Fibroblast of gingiva (primary cell): ENCODE results near the gene NDUFS7.
"Not testable (repeated sequence)": the region's sequence is repeated elsewhere in the genome, so short reads cannot be mapped to it uniquely, and the experiment has no call there.

Experiments
- DNase-seq: peaks from one replicate; pipeline ENCODE4 v3.0.0-alpha.2; 2011; ENCODE audit warnings: low read depth

NDUFS7 gene

DNA sequence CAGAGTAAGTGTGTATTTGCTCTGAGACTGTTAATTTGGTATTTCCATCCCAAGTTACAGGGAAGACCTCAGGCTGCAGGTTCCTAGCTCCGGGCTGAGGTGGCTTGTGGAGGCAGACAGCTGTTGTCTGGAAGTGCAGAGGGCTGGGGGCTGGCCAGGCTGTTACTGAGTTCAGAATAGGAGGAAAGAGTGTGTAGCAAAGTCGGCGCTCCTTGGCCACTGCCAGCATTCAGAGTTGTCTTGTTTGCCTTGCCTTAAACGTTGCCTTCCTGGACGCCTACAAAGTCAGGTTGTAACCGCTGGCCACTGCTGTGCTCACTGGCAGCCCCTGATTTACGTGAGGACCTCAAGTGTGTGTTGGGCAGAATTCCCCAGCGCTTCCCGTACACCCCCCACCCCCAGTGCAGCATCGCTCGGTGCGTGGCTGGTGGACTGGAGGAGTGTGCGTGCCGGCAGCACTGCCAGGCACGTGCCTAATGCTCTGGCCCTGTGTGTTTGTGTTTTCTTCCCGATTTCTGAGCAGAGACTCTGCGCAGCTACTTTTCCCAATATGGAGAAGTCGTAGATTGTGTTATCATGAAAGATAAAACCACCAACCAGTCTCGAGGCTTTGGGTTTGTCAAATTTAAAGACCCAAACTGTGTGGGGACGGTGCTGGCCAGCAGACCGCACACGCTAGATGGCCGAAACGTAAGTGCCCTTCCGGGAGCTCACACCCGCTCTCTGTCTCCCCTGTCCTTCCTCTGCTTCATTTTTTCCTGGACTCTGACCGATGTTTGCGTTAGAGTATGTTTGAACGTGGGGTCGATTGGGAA is 34.2 kb downstream of the NDUFS7 start:
- no peak for DNase-seq

DNA sequence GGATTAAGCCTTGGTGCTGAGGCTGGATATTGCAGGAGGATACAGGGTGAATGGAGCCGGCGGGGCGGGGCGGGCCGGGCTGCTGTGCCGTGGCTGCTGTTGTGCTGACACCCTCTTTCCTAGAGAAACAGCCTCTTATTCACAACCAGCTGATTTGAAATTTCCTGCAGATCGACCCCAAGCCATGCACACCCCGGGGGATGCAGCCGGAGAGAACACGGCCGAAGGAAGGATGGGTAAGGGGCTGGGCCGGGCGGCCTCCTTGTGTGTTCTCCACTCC is 34.7 kb downstream of the NDUFS7 start:
- no peak for DNase-seq

DNA sequence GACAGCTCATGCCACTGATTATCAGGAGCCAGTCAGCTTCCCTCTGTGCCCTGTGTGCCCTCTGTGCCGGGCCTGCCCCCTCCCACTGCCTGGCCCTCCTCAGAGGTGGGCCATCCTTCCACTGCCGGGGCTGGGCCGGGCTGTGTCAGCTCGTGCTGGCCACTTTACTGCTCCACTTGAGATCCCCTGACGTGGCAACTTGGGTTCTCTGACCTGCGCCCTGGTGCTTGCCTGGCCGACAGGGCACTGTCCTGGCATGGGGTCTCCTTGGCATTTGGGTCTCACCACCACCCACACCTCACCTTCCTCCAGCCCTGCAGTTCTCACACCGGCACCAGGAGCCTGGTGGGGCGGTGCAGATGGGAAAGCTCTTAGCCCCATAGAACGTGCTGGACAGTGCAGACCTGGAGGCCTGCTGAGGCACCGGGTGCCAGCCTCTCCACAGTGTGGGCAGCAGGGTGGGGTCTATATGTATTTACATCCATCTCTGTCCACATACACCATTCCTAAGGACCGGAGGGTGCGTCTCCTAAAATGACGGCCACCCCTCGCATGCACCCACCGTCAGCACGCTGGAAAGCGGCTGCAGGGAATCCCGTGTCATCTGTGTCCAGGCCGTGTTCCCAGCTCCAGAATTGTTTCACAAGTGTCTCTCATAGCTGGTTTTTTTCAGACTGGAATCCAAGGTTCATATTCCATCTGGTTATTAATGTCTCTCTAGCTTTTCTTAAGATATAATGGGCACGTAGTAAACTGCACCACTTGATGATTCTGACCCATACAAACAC is 35.4 kb downstream of the NDUFS7 start:
- DNase-seq, result no peak

GRCh38 chr19:1420085-1420484 is 36.4 kb downstream of the NDUFS7 start:
- DNase-seq, result not testable (repeated sequence)

DNA sequence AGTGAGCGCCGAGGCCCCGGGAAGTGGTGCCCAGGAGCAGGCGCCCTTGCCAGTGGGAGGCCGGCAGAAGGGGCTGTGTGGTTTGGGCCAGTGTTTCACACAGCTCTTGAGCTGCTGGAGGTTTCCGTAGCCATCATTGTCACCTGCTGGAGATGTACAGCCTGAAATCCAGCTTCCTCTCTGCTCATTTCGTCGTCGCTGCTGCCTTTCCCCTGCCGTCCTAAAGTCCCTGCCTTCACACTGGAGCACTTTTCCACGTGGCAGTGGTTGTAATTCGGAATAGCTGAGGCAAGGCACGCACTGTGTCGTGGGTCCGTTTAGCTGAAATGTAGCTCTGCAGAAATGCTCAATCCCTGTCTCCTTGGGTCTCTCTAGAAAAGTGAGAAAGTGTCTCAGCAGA is 36.9 kb downstream of the NDUFS7 start:
- no peak for DNase-seq

GRCh38 chr19:1421218-1421957 is 37.7 kb downstream of the NDUFS7 start:
- no peak for DNase-seq

DNA sequence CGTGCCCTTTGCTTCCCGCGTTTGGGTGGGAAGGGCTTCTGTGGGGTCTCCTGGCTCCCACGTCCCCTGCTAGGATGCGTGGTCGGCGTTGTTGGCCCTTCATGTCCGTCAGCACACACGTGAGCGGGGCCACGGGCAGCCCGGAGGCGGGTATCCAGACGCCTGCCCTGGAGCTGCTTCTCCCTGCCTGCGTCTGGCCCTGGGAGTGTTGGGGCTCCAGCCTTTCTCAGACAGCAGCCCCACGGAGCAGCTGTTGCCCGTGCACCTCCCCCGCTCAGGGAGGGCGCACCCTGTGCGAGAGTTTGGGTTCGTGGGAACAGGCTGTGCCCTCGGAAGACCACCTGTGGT is 38.2 kb downstream of the NDUFS7 start:
- no peak for DNase-seq

DNA sequence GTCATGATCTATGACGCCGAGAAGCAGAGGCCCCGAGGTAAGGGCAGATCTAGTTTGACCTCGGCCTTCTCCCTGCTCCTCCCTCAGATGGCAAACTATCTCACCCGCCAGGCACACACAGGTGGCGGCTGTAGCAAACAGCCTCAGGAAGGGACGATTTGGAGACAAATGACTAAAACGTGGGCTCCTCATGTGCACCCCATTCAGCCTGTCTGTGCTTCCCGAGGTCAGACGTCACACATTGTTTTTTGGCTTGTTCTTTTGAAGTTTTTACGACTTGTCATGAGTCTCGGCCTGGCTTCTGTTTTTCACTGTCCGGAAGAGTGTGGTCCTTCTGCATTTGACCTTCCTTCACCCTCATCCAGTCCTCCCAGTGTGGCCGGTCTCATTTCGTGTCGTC is 38.7 kb downstream of the NDUFS7 start:
- DNase-seq, result no peak

DNA sequence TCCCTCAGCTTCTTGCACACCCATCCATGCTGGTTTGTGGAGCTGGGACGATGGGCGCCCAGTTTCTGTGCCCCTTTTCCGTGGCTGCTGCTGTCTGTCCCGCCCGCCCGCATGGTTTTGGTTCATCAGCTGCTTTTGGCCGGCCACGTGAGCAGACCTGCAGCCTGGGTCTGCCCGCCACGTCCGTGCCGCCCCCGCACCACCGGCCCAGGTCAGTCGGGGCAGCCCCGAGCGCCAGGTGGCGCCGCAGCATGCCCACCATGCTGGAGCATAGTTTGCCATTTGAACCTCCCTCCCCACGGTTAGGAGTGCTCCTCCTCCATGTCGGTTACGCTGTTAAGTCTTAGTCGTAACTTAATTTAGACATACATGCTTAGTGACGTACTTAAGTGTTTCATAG is 39.2 kb downstream of the NDUFS7 start:
- no peak for DNase-seq

DNA sequence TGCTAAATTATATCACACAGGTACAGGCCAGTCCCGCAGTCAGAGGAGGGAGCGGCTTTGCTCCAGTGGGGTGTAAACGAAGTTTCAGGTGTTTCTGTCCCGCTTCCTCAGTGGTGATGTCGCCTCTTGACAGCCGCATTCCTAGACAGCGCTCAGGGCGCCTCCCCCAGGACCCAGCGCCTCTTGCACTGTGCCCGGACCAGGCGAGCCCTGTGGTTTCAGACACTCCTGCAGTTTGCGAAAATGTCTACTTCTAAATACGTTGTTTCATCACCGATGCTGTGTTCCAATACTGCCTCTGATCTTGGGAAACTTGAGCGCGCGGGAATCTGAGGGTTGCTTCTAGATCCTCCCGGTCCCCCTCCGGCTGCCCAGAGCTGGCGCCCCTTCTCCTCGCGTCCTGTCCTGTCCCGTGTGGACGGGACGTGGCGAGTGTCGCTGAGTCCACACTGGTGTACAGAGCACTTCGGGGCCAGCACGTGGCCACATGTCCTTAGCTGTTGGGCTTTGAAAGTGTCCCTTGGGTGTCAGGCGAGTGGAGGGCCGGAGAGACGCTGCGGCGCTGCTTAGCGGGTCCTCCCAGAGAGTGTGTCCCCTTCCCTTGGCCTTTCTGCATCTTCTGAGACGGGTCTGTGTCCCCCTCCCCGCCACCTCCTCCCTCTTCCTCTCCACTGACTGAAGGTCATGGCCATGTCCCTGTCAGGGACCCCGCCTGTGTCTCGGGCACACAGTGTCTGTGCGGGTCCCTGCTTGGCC is 39.9 kb downstream of the NDUFS7 start:
- DNase-seq, result no peak

DNA sequence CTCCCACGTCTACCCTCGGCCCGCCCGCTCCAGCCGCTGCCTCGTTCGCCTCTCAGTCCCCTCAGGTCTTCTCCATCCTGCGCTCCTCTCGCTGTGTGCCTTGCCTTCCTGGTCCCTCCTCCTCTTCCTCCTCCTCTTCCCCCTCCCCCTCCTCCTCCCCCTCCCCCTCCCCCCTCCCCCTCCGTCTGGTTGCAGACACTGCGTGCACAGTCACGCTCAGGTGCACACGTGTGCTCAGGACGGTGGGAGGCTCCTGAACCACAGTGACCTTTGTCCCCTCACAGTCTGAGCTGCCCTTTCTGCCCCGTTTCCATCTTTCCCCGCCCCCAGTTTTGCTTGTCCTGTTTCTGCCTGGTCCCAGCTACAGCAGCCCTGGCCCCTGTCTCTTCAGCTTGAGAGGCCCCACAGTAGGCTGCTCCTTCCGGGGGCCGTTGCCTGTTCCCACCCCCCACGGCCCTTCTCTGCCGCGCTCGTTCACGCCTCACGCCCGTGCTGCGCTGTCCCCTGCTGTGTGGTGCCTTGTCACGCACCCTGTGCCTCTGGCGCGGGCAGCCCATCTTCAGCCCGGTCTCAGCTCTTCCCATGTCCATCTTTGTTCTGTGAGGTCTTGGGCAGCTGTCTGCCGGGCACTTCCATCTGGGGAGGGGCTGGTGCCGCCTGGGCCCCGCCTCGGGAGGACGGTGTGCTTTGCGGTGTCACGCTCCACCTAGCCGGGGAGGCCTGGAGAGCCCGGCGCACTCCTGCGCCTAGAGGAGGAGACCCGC is 40.7 kb downstream of the NDUFS7 start:
- no peak for DNase-seq

- DNase-seq, result no peak
Observed at GRCh38 chr19:1425102-1425837, 41.6 kb downstream of the NDUFS7 start.

GRCh38 chr19:1425902-1426301 is 42.2 kb downstream of the NDUFS7 start:
- DNase-seq, result no peak

GRCh38 chr19:1426736-1427135 is 43.0 kb downstream of the NDUFS7 start:
- no peak for DNase-seq

GRCh38 chr19:1427221-1427920 is 43.7 kb downstream of the NDUFS7 start:
- no peak for DNase-seq

- no peak for DNase-seq
Observed at GRCh38 chr19:1428738-1429391, 45.2 kb downstream of the NDUFS7 start.

DNA sequence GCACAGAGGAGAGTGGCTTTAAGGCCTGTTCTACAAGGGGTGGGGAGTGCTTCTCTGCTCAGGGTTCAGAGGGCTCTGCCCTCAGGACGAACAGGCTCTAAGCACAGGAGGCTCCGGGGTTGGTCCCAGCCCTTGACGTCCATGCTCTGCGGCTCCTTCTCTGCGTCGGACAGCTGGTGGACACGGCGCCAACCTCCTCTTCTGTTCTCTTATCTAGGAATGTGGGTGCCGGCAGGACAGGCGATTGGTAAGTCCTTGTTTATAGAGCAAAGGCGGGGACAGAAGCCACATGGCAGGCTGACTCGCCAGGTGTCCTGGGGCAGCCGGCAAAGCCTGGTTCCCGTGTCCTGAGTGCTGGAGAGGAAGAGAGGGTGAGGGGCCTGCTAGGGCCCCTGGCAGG is 46.0 kb downstream of the NDUFS7 start:
- DNase-seq, result no peak

GRCh38 chr19:1430246-1430645 is 46.5 kb downstream of the NDUFS7 start:
- DNase-seq, result no peak

- DNase-seq, result no peak
Observed at GRCh38 chr19:1431759-1432506, 48.2 kb downstream of the NDUFS7 start.
